ENCODE data around the gene TMEM117. TPM values are rescaled to one million over a fixed set of nuclear protein-coding genes. Genes with fewer than 3 reads are reported as not detected.

TMEM117 gene
- total RNA-seq, 6 experiments from 2014 or later, result 5.5 to 8.8 (median 7.0) TPM

GRCh38 chr12:43914923-43915468 is 79.1 kb downstream of the TMEM117 start:
- no peak overlapping the region for H3K4me3 Mint-ChIP-seq
- TF ChIP-seq CTCF (IDR thresholded peaks at IDR 0.05), result peak; percentile 52
- no peak overlapping the region for H3K27ac Mint-ChIP-seq
- H3K9me3 Mint-ChIP-seq, result no peaks in the 10 kb centered on the region
- H3K36me3 Mint-ChIP-seq (ENCODE audit: low read depth), result no peaks in the 10 kb centered on the region
- H3K4me1 Mint-ChIP-seq (ENCODE audit: low read depth), result no peaks in the 10 kb centered on the region
- no peaks in the 10 kb centered on the region; the same call in 1 of the 2 replicates for H3K27me3 Mint-ChIP-seq (ENCODE audit: insufficient read depth)
- peak; percentile 24 for DNase-seq

GRCh38 chr12:43917896-43918295 is 82.0 kb downstream of the TMEM117 start:
- DNase-seq, result no peak
- Mint-ChIP-seq H3K36me3 (ENCODE audit: low read depth) (peaks cover 5% of the 10 kb centered on the region; the same call in 1 of the 2 replicates), H3K9me3 (no peaks in the 10 kb centered on the region), H3K4me1 (ENCODE audit: low read depth) (peaks cover 24% of the 10 kb centered on the region), H3K4me3 (no peak overlapping the region), H3K27ac (no peak overlapping the region), H3K27me3 (ENCODE audit: insufficient read depth) (no peaks in the 10 kb centered on the region; the same call in 1 of the 2 replicates)
- no peak for TF ChIP-seq CTCF (IDR thresholded peaks at IDR 0.05)

GRCh38 chr12:43921666-43922337 is 85.9 kb downstream of the TMEM117 start:
- Mint-ChIP-seq H3K27ac (peak overlapping the region; percentile 65), H3K9me3 (no peaks in the 10 kb centered on the region), H3K4me1 (ENCODE audit: low read depth) (peaks cover 24% of the 10 kb centered on the region), H3K27me3 (ENCODE audit: insufficient read depth) (no peaks in the 10 kb centered on the region; the same call in 1 of the 2 replicates), H3K36me3 (ENCODE audit: low read depth) (peaks cover 9% of the 10 kb centered on the region), H3K4me3 (peak overlapping the region; percentile 35)
- no peak for TF ChIP-seq CTCF (IDR thresholded peaks at IDR 0.05)
- DNase-seq, result peak; percentile 51

- Mint-ChIP-seq H3K9me3 (peaks cover 10% of the 10 kb centered on the region), H3K27ac (no peak overlapping the region), H3K4me1 (ENCODE audit: low read depth) (no peaks in the 10 kb centered on the region), H3K36me3 (ENCODE audit: low read depth) (peaks cover 12% of the 10 kb centered on the region), H3K27me3 (ENCODE audit: insufficient read depth) (no peaks in the 10 kb centered on the region), H3K4me3 (no peak overlapping the region)
- no peak for TF ChIP-seq CTCF (IDR thresholded peaks at IDR 0.05)
- no peak for DNase-seq
Observed at GRCh38 chr12:43930032-43930431, 94.2 kb downstream of the TMEM117 start.

GRCh38 chr12:43931187-43931586 is 95.3 kb downstream of the TMEM117 start:
- Mint-ChIP-seq H3K9me3 (peaks cover 10% of the 10 kb centered on the region), H3K27ac (no peak overlapping the region), H3K4me1 (ENCODE audit: low read depth) (no peaks in the 10 kb centered on the region), H3K27me3 (ENCODE audit: insufficient read depth) (no peaks in the 10 kb centered on the region), H3K36me3 (ENCODE audit: low read depth) (peaks cover 12% of the 10 kb centered on the region), H3K4me3 (no peak overlapping the region)
- no peak for TF ChIP-seq CTCF (IDR thresholded peaks at IDR 0.05)
- DNase-seq, result no peak

All from HFFc6 (cell line).